ENCODE data around the gene ARPC1B. TPM values are rescaled to one million over a fixed set of nuclear protein-coding genes. Genes with fewer than 3 reads are reported as not detected.
"Not testable (repeated sequence)": the region's sequence is repeated elsewhere in the genome, so short reads cannot be mapped to it uniquely, and the experiment has no call there.

Gene ARPC1B
- polyA plus RNA-seq, 1 donor = 48.9 TPM

DNA sequence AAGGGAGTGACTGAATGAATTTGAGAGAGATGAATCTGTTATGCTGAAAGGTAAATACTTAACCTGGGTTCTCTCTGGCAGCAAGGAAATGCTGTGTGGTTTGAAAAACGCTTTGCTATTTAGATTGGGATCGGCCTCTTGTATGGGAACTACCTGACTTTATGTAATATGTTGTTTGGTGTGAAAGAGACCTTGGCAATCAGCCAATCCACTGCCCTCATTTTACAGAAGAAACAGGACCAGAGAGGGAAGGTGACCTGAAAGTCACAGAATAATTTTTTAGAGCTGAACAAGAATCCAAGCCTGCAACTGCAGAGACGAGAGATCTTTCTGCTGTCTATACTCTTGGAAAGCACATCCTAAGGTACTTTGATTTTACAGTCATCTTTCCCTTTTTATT, 35.3 kb downstream of the ARPC1B start:
- DNase-seq = no peak

DNA sequence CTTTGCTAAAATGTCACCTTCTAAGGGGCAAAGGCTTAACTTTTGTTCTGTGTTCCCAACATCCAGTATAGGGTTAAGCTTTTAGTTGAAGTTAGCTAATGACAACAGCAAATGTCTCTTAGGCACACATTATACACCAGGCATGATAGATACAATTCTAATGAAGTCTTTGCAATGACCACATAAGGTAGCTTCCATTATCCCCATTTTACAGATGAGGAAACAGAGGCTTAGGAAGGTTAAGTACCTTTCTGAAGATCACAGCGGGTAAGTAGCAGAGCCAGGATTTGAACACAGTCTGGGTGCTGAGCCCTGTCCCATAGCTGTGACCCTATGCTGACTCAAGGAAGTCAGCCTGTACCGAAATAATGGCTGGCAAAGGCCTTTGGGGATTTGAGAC, 36.1 kb downstream of the ARPC1B start:
- no peak for DNase-seq

DNA sequence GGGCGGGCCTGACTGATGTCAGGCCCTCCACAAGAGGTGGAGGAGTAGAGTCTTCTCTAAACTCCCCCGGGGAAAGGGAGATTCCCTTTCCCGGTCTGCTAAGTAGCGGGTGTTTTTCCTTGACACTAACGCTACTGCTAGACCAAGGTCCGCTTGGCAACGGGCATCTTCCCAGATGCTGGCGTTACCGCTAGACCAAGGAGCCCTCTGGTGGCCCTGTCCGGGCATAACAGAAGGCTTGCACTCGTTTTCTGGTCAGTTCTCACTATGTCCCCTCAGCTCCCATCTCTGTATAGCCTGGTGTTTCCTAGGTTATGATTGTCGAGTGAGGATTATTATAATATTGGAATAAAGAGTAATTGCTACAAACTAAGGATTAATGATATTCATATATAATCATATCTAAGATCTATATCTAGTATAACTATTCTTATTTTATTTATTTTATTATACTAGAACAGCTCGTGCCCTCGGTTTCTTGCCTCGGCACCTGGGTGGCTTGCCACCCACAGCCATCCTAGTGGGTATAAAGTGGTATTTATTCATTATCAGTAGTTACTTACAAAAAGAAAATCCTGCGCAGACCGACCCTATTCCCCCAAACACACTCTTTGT, 41.1 kb downstream of the ARPC1B start:
- DNase-seq = not testable (repeated sequence)

DNA sequence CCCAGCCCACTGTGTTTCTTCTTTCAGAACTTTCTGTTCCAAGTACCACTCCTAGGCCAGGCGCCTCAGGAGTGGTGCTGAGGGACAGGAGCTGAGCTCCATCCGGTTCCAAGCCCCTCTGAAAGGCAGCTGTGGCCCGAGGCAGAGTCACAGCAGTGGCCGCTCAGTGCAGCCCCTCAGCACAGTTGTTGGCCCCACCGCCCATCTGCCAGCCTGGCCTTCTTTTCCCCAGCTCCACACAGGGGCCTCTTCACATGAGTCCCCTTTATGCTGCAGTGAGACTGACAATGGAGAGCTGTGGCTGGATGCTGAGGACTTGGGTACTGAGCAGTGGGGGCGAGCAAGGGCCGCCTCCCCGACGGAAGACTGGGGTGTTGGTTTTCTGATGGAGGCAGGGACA, 43.7 kb downstream of the ARPC1B start:
- no peak for DNase-seq

DNA sequence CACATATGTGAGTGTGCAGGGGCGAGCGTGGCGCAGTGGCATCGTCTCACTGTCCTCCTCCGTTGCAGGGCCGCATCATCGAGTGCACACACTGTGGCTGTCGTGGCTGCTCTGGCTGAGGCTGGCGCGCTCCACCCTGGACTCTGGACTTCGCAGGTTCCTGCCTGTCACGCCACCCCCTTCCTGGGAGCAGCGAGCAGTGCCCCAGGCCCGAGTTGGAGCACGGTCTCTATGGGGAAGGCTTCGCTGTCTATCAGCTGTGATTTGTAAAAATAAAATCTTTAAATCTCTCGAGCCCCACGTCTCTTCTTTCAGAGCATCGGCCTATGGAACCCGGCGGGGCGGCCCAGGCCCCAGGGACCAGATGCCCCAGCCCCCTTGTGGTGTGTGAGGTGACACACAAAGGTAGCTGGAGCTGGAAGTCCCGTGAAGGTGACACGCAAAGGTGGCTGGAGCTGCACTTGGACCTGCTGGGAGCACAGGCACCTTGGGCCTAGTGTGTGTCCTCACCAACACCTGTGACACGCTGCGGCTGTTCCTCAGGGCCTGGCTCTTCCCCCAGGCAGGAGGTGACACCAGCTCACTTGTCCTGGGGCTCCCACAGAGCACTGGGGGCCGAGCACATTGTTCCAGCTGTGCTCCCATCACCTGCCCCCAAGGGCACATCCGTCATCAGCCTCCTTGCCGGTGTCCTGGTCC, 44.9 kb downstream of the ARPC1B start:
- no peak for DNase-seq

DNA sequence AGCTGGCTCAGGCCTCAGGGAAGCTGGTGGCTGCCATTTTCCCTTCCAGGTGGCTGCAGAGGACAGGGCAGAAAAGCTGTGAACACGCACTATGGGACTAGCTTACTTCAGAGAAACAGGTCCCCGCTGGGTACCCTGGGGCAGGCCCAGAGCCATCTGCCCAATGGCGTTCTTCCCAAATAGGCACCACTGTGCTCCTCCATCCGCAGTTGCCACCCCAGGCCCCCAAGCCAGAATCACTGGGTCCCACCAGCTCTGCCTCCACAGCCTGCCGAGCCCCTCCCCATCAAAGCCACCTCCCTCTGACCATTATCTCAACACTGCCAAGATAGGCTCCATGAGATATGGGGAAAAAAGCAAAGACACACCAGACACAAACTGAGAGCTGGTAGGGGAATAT, 45.7 kb downstream of the ARPC1B start:
- no peak for DNase-seq

DNA sequence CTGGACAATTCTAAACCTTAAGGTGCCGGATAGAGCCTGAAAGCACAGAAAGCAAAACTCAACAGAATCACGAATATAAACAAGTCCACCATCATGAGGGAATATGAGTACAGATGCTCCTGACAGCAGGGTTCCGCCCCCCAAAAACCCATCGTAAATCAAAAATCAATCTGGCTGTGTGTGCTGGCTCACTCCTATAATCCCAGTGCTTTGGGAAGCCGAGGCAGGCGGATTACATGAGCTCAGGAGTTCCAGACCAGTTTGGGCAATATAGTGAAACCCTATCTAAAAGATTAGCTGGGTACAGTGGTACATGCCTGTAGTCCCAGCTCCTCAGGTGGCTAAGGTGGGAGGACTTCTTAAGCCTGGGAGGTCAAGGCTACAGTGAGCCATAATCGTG, 46.5 kb downstream of the ARPC1B start:
- no peak for DNase-seq

DNA sequence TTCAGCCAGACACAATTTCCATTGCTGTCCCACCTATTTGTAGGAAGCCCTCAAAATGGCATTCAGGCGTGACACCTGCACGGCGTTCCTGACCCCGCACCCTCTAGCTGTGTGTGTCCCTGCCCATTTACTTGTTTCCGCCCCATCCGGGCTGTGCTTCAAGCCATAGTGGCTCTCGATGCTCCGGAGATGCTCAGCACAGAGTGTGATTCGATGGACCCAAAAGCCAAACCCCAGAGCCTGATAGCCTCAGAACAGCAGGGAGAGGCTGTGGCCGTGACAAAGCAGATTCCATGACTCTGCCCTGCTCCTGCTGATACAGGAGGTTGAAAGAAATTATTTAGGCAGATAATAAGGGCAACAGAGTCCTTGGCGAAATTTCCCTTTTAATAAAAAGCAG, 47.7 kb downstream of the ARPC1B start:
- DNase-seq = no peak

DNA sequence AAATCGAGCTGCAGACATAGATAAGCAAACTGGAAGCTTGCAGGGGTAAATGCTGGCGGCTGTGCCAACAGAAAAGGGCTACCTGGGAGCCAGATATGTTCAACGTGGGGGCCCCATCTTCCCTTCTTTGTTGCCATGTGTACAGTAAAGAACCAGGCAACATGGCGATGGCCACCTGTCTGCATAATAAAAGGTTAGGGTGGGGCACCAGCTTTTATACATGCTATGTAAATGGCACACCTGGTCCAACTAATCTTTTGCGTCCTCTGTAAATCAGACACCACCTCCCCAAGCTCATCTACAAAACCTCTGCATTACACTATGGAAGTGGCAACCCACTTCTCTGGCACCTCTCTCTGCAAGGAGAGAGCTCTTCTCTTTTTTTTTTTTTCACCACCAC, 48.1 kb downstream of the ARPC1B start:
- DNase-seq = no peak

DNA sequence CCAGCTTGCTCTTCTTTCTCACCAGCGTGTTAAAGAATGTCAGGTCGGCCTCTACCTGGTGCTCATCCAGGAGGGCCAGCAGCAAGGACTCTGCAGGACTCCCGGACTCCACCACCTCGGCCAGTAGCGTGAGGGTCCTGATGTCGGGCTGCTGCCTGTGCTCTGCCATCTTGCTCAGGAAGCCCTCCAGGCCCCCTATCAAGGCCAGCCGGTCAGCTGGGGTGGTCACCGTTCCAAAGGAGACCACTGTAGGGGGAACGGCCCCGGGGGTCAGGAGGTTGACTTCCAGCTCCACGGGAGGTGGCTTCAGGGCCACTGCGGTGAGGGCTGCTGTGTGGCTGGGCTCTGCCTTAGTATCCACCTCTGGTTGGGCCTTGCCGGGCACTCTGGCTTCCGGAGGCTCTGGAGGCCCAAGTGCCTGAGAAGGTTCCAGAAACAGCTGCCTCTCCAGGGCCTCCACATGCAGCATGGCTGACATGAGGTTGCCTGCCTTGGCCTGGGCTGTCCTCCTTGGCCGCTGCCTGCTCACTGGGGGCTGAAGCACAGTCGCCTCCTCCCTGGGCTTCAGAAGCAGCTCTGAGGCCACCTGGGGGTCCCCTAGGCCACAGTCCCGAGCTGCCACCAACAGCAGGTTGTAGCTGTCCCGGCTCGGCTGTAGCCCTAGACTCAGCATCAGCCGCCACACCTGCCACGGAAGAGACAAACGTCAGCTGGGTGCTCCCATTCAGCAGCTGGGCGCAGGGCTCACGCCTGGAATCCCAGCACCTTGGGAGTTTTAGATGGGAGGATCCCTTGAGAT, 50.6 kb downstream of the ARPC1B start:
- DNase-seq = no peak

DNA sequence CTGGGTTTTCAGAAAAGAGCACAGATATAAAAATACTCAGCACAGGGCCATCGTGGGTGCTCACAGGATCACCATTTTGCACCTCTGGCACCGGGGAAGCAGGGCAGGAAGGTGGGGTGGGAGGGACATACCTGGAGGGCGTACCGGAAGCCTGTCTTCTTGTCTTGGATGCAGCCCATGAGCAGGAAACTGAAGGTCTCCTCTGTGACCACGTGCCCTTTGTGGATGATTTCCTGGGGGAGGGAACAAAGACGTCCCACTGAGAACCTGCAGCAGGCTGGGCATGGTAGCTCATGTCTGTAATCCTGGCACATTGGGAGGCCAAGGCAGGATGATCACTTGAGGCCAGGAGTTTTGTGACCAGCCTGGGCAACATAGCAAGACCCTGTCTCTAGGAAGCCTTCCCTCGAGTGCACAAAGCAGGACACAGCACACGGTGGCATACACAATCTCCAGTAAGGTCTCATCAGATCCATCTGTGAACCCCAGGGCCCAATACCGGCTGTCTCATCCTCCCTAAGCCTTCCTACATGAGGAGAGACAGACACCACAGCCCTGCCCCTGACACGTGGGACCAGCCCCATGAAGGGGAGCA, 54.5 kb downstream of the ARPC1B start:
- DNase-seq = no peak

DNA sequence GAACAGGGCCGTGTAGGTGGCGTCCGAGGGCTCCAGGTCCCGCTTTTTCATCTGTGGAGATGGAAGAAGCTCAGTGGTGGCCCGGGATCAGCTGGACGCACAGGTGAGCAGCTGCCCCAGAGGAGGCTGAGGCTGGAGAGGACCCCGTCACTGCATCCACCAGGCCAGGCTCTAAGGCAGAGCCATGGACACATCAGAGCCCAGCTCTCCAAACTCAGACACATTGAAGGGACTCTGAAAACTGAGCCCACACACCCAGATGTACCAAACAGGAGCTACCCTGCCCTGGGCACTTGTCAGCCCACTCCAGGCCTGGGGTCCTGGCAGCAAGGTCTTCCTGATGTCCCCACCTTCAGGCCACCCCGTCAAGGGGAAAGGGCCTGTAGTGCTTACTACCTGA, 55.2 kb downstream of the ARPC1B start:
- no peak for DNase-seq

DNA sequence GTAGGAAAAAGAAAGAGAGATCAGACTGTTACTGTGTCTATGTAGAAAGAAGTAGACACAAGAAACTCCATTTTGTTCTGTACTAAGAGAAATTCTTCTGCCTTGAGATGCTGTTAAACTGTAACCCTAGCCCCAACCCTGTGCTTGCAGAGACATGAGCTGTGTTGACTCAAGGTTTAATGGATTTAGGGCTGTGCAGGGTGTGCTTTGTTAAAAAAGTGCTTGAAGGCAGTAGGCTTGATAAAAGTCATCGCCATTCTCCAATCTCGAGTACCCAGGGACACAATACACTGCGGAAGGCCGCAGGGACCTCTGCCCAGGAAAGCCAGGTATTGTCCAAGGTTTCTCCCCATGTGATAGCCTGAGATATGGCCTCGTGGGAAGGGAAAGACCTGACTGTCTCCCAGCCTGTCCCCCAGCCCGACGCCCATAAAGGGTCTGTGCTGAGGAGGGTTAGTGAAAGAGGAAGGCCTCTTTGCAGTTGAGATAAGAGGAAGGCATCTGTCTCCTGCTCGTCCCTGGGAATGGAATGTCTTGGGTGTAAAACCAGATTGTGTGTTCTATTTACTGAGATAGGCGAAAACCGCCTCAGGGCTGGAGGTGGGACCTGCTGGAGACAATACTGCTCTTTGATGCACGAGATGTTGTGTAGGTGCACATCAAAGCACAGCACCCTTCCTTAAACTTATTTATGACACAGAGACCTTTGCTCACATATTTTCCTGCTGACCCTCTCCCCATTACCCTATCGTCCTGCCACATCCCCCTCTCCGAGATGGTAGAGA, 57.4 kb downstream of the ARPC1B start:
- not testable (repeated sequence) for DNase-seq

DNA sequence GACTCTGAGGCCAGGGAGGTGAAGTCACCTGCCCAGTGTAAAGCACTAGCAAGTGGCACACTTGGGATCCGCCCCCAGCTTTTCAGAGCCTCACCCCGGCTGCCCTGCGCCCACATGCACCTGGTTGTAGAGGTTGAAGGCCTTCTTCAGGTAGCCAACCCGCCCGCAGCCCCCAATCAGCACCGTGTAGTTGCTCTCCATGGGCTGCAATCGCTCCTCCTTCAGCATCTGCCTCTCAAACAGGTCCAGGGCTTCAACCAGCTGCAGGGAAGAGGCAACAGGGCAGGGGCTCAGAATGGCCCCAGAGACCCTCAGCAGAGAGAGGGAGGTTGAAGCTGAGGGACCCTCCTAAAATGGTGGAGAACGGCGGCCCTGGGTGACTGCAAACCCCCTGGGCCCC, 58.6 kb downstream of the ARPC1B start:
- no peak for DNase-seq

DNA sequence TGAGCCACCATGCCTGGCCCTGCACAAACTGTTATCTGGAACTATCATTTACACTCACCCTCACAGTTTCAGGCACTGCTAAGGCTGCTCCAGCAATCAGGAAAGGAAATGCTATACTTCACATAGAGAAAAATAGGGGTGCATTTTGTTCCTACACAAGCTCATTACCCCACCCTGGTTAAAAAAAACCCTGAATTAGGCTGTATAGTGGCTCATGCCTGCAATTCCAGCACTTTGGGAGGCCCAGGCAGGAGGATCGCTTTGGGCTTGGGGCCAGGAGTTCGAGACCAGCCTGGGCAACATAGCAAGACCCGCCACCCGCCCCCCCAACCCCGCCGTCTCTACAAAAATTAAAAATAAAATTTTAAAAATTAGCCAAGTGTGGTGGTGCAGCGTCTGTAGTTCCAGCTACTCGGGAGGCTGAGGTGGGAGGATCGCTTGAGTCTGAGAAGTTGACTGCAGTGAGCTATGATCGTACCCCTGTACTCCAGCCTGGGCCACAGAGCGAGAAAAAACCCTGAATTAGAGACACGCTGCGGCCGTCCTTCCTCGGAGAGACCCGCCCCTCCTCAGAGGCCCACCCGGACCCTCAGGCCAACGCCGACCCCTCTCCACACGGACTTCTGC, 63.5 kb downstream of the ARPC1B start:
- no peak for DNase-seq

DNA sequence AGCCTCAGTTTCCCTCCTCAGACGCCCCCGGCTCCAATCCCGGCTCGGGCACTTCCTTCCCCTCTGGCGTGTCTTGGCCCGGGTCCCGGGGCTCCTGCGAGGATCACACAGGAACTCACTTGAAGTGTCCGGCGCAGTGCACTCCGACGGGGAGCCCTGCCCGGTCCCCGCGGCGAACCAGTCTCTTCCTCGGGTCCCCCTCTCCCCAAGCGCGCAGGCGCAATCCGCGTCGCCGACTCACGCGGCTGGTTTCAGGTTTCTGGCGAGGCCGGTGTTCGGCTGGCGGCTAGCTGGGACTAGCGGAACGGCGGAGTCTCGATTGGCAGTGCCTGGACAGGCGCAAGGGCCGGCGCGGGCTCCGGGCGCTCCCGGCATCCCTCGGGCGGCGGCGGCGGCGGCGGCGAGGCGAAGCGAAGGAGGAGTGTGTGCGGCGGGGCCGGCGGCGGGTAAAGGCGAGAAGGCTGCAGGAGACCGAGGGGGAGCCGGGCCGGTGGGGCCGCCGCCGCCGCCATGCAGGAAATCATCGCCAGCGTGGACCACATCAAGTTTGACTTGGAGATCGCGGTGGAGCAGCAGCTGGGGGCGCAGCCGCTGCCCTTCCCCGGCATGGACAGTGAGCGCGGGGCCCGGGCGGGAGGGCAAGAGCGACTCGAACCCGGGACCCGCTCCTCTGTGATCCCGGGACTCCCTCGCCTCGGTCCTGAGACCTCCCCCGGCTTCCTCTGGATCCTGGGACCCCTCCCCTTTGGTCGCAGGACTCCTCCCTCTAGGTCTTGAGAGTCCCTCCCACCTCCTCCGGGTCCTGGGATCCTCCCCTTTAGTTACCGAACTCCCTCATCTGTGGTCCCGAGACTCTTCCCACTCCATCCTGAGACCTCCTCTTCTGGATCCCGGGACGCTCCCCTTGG, 64.3 kb downstream of the ARPC1B start, which contains the start of the genes CPSF4 and PTCD1:
Gene CPSF4, plus strand, starts transcription at position 371 of the 908 bp plus-strand sequence. Its CDS starts 140 bp downstream, at position 511.
Gene PTCD1, minus strand, starts transcription at position 226 of the 908 bp plus-strand sequence. CDS start 3,556 bp downstream, outside the sequence.
- peak; percentile 97 for DNase-seq

DNA sequence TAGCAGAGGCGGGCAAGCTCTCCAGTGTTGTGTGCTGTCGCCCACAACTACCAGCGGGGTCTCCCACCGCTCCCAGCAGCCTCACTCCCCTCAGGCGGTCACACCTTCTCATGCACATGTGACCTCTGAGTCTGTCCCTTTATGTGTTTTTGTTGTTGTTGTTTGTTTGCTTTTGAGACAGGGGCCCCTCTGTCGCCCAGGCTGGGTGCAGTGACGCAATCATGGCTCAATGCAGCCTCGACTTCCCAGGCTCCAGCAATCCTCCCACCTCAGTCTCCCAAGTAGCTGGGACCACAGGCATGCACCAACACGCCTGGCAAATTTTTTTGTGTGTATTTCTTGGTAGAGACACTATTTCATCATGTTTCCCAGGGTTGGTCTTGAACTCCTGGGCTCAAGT, 65.7 kb downstream of the ARPC1B start:
- DNase-seq = no peak
